HCT116 (cell line): Measurements from ENCODE around the gene AKR1E2. TPM values are rescaled to one million over a fixed set of nuclear protein-coding genes. Genes with fewer than 3 reads are reported as not detected.

ENCODE experiments used
- ATAC-seq: fragments of 200-7000 bp; cut with Tn5 transposase; 2 replicates; pipeline ENCODE4 v1.9.1; 2020; ENCODE audit warnings: mild to moderate bottlenecking, moderate library complexity
- BruUV-seq: library from RNA; stranded (reverse); fragments of 400-500 nt; replicated peaks from 2 replicates; lab custom pipeline; 2021; lab: Mats Ljungman, UMichigan
- CTCF ChIA-PET: fragments of 300-600 bp; sonication (Branson Sonifier 250); formaldehyde crosslinking; loops from one replicate; lab custom pipeline; 2021; ENCODE audit warnings: antibody characterized with exemption; lab: Charles Lee
- POLR2A ChIA-PET: fragments of 300-600, 350-600 bp; sonication (Branson Sonifier 250); formaldehyde crosslinking; loops from one replicate; lab custom pipeline; 2021; ENCODE audit warnings: antibody characterized with exemption; lab: Charles Lee
- RAD21 ChIA-PET, 2 experiments: fragments of 300-600 bp; sonication (Branson Sonifier 250); formaldehyde crosslinking; loops; one replicate each; lab custom pipeline; 2023; ENCODE audit warnings: low total read pairs in 2 of 2; ENCODE audit not compliant: uncharacterized antibody in 2 of 2, unreplicated experiment in 2 of 2, low non-redundant PET in 1 of 2; lab: Charles Lee
- DNase-seq: peaks from one replicate; pipeline ENCODE4 v3.0.0-alpha.2; 2010; ENCODE audit warnings: low read depth, low spot score
- H2AFZ ChIP-seq: fragments of 200-600 bp; shearing (Covaris generic), sonication (generic); 2 replicates; pipeline ENCODE4 v1.6.1; 2017; ENCODE audit warnings: low read depth, mixed run types, mixed read lengths, antibody characterized with exemption, low read length; ENCODE audit not compliant: poor library complexity, severe bottlenecking
- H3K27ac ChIP-seq: 2 replicates; pipeline ENCODE4 v1.5.1; 2012; ENCODE audit warnings: low read depth, low read length
- H3K27me3 ChIP-seq: fragments of 200-600 bp; sonication (generic); 2 replicates; pipeline ENCODE4 v1.6.1; 2016; ENCODE audit warnings: mixed run types, low read length, mixed read lengths; ENCODE audit not compliant: insufficient read depth
- H3K36me3 ChIP-seq, 2 experiments: fragments of 200-500 bp in 1 of 2; fragments of 200-600 bp in 1 of 2; sonication (Bioruptor generic) in 1 of 2; sonication (generic) in 1 of 2; 2 replicates each; pipeline versions ENCODE4 v1.5.1 to v1.6.1; 2014 to 2016; ENCODE audit warnings: low read length in 2 of 2, inconsistent platforms in 1 of 2, mixed read lengths in 1 of 2, mixed run types in 1 of 2; ENCODE audit not compliant: insufficient read depth in 2 of 2, control insufficient read depth in 1 of 2
- H3K4me1 ChIP-seq, 2 experiments: fragments of 200-600 bp in 1 of 2; sonication (generic) in 1 of 2; 2 replicates each; pipeline versions ENCODE4 v1.5.1 to v1.6.1; 2012 to 2017; ENCODE audit warnings: low read length in 2 of 2, inconsistent platforms in 1 of 2, mild to moderate bottlenecking in 1 of 2, mixed read lengths in 1 of 2, mixed run types in 1 of 2, moderate library complexity in 1 of 2; ENCODE audit not compliant: insufficient read depth in 2 of 2, control insufficient read depth in 1 of 2
- H3K4me2 ChIP-seq: fragments of 200-600 bp; sonication (generic); 2 replicates; pipeline ENCODE4 v1.6.1; 2017; ENCODE audit warnings: mixed run types, low read length, mixed read lengths
- H3K4me3 ChIP-seq, 2 experiments: fragments of 200-600 bp in 1 of 2; sonication (generic) in 1 of 2; replicated peaks in 1 of 2; 2 replicates each; pipeline ENCODE4 v1.5.1; 2011 to 2016; ENCODE audit warnings: low read length in 2 of 2, control low read depth in 1 of 2, low read depth in 1 of 2, mild to moderate bottlenecking in 1 of 2, mixed read lengths in 1 of 2, mixed run types in 1 of 2
- H3K79me2 ChIP-seq: fragments of 200-600 bp; sonication (generic); 2 replicates; pipeline ENCODE4 v1.6.1; 2017; ENCODE audit warnings: mild to moderate bottlenecking, mixed run types, low read length, moderate library complexity, mixed read lengths; ENCODE audit not compliant: insufficient read depth
- H3K9ac ChIP-seq: fragments of 200-600 bp; sonication (generic); 2 replicates; pipeline ENCODE4 v1.6.1; 2016; ENCODE audit warnings: low read length, mixed read lengths
- H3K9me2 ChIP-seq: fragments of 200-600 bp; sonication (generic), shearing (Covaris generic); 2 replicates; pipeline ENCODE4 v1.6.1; 2017; ENCODE audit warnings: mixed run types, mild to moderate bottlenecking, moderate library complexity; ENCODE audit not compliant: insufficient read depth
- H3K9me3 ChIP-seq, 2 experiments: fragments of 200-500 bp in 1 of 2; fragments of 200-600 bp in 1 of 2; sonication (Bioruptor generic) in 1 of 2; sonication (generic) in 1 of 2; 2 replicates each; pipeline ENCODE4 v1.6.1; 2014 to 2017; ENCODE audit warnings: low read length in 2 of 2, mixed read lengths in 2 of 2, inconsistent platforms in 1 of 2, low read depth in 1 of 2, mild to moderate bottlenecking in 1 of 2, mixed run types in 1 of 2, moderate library complexity in 1 of 2; ENCODE audit not compliant: control insufficient read depth in 1 of 2, insufficient read depth in 1 of 2
- H4K20me1 ChIP-seq: fragments of 200-600 bp; sonication (generic), shearing (Covaris generic); 2 replicates; pipeline ENCODE4 v1.6.1; 2017; ENCODE audit warnings: mixed run types, mild to moderate bottlenecking, moderate library complexity; ENCODE audit not compliant: insufficient read depth
- ELF1 ChIP-seq: IDR thresholded peaks from 2 replicates; pipeline ENCODE4 v1.6.1; 2012; ENCODE audit warnings: low read depth, borderline replicate concordance
- EZH2 ChIP-seq: fragments of 200-600 bp; sonication (generic); IDR thresholded peaks from 2 replicates; pipeline ENCODE4 v1.6.1; 2017; ENCODE audit warnings: antibody characterized with exemption, mixed run types
- FOSL1 ChIP-seq: IDR thresholded peaks from 2 replicates; pipeline ENCODE4 v1.6.1; 2012; ENCODE audit warnings: low read depth
- JUND ChIP-seq: IDR thresholded peaks from 2 replicates; pipeline ENCODE4 v1.6.1; 2012
- POLR2A ChIP-seq: IDR thresholded peaks from 2 replicates; pipeline ENCODE4 v1.7.0; 2011; ENCODE audit warnings: borderline replicate concordance; ENCODE audit not compliant: insufficient read depth, insufficient read length; ENCODE audit errors: extremely low read depth
- POLR2AphosphoS5 ChIP-seq: IDR thresholded peaks from 2 replicates; pipeline ENCODE4 v1.6.1; 2011; ENCODE audit warnings: mild to moderate bottlenecking, low read depth, low read length, moderate library complexity
- SIN3A ChIP-seq: IDR thresholded peaks from 2 replicates; pipeline ENCODE4 v1.6.1; 2012; ENCODE audit warnings: low read depth
- SRF ChIP-seq: IDR thresholded peaks from 2 replicates; pipeline ENCODE4 v1.6.1; 2012; ENCODE audit warnings: low read depth
- ZNF274 ChIP-seq: fragments of 200-500 bp; sonication (Bioruptor generic); IDR thresholded peaks from 2 replicates; pipeline ENCODE4 v1.6.1; 2014; ENCODE audit warnings: mild to moderate bottlenecking, low read depth, low read length, inconsistent platforms
- intact Hi-C: fragments of 100-400 bp; cut with micrococcal nuclease; formaldehyde crosslinking; loops from 2 replicates; pipeline ENCODE4 v1.10.0; 2022
- total RNA-seq: library from RNA; stranded (reverse); gene quantifications from one replicate; pipeline ENCODE4 v1.2.1, GENCODE V29; 2021; ENCODE audit not compliant: unreplicated experiment
- TF ChIP-seq, protein P1 (sequence below): IDR thresholded peaks from 2 replicates; pipeline ENCODE4 v1.6.1; 2012
- TF ChIP-seq, protein P2 (sequence below), 3 experiments: fragments of 200-600 bp in 1 of 3; sonication (generic) in 1 of 3; IDR thresholded peaks in 2 of 3; conservative IDR thresholded peaks in 1 of 3; 2 replicates each; pipeline ENCODE4 v1.5.1; 2012 to 2017; ENCODE audit warnings: low read depth in 2 of 3, low read length in 2 of 3, antibody characterized with exemption in 1 of 3, borderline replicate concordance in 1 of 3, control low read depth in 1 of 3, mild to moderate bottlenecking in 1 of 3, mixed read lengths in 1 of 3, mixed run types in 1 of 3, moderate library complexity in 1 of 3; ENCODE audit not compliant: insufficient read depth in 1 of 3

Gene AKR1E2
- total RNA-seq, 1 experiment from 2014 or later, result 5.0 TPM

DNA sequence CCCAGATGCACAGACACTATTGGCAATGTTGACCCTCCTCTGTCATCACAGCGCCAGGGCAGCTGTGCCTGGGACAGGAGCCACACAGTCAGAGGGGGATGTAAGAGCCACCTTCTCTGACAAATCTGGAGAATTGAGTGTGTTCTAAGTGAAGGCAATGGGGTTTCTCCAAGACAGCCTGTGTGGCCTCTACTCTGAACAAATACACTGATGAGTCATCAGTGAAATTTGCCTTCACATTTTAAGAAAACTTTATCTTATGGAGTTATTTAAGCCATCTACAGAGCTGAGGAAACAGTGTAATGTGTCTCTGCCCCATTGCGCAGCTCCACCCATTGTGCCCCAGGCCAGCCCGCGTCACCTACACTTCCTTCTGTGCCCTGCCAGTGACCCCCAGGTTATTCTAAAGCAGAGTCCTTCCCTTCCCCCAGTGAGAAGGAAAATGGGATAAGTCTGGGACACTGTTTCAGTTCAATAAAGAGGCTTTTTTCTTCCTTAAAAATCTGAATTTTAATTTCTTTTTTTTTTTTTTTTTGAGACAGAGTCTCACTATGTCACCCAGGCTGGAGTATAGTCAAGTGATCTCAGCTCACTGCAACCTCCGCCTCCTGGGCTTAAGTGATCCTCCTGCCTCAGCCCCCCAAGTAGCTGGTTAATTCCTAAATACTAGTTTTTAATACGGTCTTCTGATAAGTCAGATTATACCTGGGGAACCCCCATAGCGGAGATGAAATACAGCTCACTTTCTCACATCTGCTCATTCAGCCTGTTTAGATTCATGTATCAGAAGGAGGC, 21.8 kb downstream of the AKR1E2 start:
- H3K79me2 ChIP-seq, result no peaks in the 10 kb centered on the region
- no peak for ATAC-seq
- H3K4me1 ChIP-seq, result peaks cover 0 to 5% of the 10 kb centered on the region in 2 experiments; a peak in 1 of 4 replicates
- no peaks in the 10 kb centered on the region for H3K27me3 ChIP-seq
- TF ChIP-seq ELF1 (no peak), ZNF274 (no peak), SRF (no peak), FOSL1 (no peak)
- TF ChIP-seq, protein P1, sequence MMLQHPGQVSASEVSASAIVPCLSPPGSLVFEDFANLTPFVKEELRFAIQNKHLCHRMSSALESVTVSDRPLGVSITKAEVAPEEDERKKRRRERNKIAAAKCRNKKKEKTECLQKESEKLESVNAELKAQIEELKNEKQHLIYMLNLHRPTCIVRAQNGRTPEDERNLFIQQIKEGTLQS, result no peak
- BruUV-seq, result no TSS peak
- H3K36me3 ChIP-seq, result no peaks in the 10 kb centered on the region; a peak in 1 of 4 replicates
- no peak overlapping the region for H3K27ac ChIP-seq
- H4K20me1 ChIP-seq, result no peaks in the 10 kb centered on the region
- H3K4me3 ChIP-seq, result no peak overlapping the region
- no peak overlapping the region for H3K4me2 ChIP-seq
- H3K9me2 ChIP-seq, result no peaks in the 10 kb centered on the region
- no peak for DNase-seq
- ChIA-PET RAD21 (no interaction called here), POLR2A (no interaction called here), CTCF (no interaction called here)
- no peak overlapping the region for H3K9ac ChIP-seq
- intact Hi-C loops, result no loop called here
- no peak overlapping the region for H2AFZ ChIP-seq
- H3K9me3 ChIP-seq, result no peaks in the 10 kb centered on the region

DNA sequence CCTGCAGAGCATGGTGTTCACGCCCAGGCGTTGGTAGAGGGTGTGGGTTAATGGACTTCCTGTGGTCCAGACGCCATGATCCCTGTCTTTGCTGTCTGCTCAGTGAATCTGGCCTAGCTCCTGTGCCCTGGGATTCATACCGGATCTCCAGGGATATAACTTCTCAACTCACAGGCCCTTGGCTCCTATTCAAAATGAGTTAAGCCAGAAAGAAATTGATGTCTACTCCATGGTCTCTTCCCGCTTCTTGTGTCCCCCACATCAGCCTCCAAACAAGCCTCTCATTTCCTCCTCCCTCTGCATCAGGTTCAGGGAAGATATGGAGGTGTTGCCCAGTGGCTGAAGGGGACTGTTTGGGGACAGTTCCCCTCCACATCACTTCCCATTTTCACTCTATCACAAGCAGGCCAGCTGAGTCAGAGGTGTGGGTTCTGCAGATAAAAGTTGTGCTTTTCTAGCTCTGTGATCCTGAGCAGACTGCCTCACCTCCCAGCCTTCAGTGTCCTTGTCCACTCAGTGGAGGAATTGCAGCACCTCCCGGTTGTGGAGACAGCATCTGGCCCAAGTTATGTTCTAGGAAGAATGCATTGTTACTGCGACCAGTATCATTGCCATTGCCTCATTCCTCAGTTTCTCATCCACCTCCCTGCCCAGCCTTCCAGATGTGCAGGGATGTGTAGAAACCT, 22.5 kb downstream of the AKR1E2 start:
- Histone ChIP-seq H2AFZ (no peak overlapping the region), H3K4me1 (peaks cover 0 to 5% of the 10 kb centered on the region in 2 experiments; a peak in 1 of 4 replicates), H3K4me2 (no peak overlapping the region), H3K9me2 (no peaks in the 10 kb centered on the region), H3K4me3 (no peak overlapping the region), H3K9me3 (no peaks in the 10 kb centered on the region), H3K79me2 (no peaks in the 10 kb centered on the region), H3K36me3 (no peaks in the 10 kb centered on the region), H3K27me3 (no peaks in the 10 kb centered on the region), H3K9ac (no peak overlapping the region), H4K20me1 (no peaks in the 10 kb centered on the region), H3K27ac (no peak overlapping the region)
- no TSS peak for BruUV-seq
- ChIA-PET CTCF (interaction anchor here (1.4 to 4.1 kb wide), 5 partner anchors 11 to 587 kb away, joined by 5 to 28 read pairs (median 7); no protein-coding TSS in a partner anchor), POLR2A (no interaction called here), RAD21 (no interaction called here)
- DNase-seq, result no peak
- ATAC-seq, result no peak
- intact Hi-C loops, result loop anchor here (1.0 kb wide), 6 partner anchors 134 to 775 kb away; partner anchors contain the start of gene AKR1C3
- TF ChIP-seq ZNF274 (no peak), JUND (no peak), SRF (no peak), POLR2A (no peak), EZH2 (no peak), SIN3A (no peak), POLR2AphosphoS5 (no peak)
- TF ChIP-seq, protein P2, sequence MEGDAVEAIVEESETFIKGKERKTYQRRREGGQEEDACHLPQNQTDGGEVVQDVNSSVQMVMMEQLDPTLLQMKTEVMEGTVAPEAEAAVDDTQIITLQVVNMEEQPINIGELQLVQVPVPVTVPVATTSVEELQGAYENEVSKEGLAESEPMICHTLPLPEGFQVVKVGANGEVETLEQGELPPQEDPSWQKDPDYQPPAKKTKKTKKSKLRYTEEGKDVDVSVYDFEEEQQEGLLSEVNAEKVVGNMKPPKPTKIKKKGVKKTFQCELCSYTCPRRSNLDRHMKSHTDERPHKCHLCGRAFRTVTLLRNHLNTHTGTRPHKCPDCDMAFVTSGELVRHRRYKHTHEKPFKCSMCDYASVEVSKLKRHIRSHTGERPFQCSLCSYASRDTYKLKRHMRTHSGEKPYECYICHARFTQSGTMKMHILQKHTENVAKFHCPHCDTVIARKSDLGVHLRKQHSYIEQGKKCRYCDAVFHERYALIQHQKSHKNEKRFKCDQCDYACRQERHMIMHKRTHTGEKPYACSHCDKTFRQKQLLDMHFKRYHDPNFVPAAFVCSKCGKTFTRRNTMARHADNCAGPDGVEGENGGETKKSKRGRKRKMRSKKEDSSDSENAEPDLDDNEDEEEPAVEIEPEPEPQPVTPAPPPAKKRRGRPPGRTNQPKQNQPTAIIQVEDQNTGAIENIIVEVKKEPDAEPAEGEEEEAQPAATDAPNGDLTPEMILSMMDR (IDR thresholded peaks at IDR 0.05 in 2 of 3, conservative IDR thresholded peaks at IDR 0.05 in 1 of 3; ENCODE audit: borderline replicate concordance in 1 of 3, insufficient read depth in 1 of 3, low read depth in 2 of 3, low read length in 2 of 3), result no peak
